GM21390 (cell line): ENCODE measurements around the gene SBNO2.

Source experiments
- ATAC-seq: cut with Tn5 transposase; IDR thresholded peaks from one replicate; pipeline ENCODE4 v1.9.1; 2021; ENCODE audit not compliant: unreplicated experiment

SBNO2 gene, protein sequence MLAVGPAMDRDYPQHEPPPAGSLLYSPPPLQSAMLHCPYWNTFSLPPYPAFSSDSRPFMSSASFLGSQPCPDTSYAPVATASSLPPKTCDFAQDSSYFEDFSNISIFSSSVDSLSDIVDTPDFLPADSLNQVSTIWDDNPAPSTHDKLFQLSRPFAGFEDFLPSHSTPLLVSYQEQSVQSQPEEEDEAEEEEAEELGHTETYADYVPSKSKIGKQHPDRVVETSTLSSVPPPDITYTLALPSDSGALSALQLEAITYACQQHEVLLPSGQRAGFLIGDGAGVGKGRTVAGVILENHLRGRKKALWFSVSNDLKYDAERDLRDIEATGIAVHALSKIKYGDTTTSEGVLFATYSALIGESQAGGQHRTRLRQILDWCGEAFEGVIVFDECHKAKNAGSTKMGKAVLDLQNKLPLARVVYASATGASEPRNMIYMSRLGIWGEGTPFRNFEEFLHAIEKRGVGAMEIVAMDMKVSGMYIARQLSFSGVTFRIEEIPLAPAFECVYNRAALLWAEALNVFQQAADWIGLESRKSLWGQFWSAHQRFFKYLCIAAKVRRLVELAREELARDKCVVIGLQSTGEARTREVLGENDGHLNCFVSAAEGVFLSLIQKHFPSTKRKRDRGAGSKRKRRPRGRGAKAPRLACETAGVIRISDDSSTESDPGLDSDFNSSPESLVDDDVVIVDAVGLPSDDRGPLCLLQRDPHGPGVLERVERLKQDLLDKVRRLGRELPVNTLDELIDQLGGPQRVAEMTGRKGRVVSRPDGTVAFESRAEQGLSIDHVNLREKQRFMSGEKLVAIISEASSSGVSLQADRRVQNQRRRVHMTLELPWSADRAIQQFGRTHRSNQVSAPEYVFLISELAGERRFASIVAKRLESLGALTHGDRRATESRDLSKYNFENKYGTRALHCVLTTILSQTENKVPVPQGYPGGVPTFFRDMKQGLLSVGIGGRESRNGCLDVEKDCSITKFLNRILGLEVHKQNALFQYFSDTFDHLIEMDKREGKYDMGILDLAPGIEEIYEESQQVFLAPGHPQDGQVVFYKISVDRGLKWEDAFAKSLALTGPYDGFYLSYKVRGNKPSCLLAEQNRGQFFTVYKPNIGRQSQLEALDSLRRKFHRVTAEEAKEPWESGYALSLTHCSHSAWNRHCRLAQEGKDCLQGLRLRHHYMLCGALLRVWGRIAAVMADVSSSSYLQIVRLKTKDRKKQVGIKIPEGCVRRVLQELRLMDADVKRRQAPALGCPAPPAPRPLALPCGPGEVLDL (N-terminal part only)

GRCh38 chr19:1173845-1174809 lies at the start of gene SBNO2:
SBNO2 (minus strand) TSS chr19:1174268; CDS start chr19:1154276, 19,992 bp downstream.
- ATAC-seq, result no peak

GRCh38 chr19:1223018-1223855 lies 49.2 kb upstream of the SBNO2 start:
- ATAC-seq, result no peak

- no peak for ATAC-seq
Observed at GRCh38 chr19:1222394-1222793, 48.3 kb upstream of the SBNO2 start.

DNA sequence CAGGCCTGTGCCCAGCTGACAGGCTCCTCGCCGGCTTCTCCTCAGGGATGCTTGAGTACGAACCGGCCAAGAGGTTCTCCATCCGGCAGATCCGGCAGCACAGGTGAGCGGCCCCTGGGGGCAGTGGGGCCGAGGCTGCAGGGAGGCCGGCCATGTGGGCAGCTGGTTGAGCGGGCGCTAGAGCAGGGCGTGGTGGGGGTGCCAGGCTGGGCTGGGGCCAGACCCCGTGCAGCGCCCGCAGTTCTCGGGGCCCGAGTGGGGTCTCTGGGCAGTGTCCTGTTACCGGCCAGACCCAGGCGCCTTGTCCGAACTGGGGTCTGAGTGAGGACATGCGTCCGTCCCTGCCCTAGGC lies 47.8 kb upstream of the SBNO2 start:
- no peak for ATAC-seq

DNA sequence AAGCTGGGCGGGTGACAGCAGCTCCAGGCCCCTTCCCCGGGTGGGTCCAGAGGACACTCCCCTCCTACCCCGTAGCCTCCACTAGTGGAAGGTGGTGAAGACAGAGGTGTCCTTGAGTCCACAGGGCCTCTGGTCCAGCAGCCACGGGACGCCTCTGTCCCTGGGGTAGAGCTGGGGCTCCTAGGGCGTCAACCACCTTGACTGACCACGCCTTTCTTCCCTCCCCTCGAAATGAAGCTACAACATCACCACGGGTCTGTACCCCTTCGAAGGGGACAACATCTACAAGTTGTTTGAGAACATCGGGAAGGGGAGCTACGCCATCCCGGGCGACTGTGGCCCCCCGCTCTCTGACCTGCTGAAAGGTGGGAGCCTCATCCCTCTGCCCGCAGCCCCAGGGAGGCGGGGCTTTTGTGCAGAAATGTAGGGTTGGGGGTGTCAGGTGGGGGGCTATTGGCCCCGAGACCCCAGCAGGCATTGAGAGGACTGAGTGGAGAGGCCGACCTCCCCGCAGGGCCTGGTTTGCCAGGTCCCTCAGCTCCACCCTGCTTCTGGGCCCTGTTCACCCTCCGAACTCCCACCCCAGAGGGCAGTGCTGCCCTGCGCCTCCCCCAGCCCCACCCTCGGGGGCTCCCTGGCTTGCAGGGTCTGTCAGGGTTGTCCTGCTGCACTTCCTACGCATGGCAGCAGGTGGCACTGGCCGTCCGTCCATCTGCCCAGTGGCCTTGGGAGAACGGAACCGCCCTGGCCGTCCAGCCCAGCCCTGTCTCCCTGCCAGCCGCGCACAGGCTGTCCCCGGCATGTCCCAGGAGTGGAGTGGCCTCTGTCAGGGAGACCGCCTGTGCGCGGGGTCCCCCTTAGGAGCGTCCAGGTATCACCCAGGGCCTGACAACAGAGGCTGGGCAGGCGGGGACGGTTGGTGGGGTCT lies 47.2 kb upstream of the SBNO2 start:
- ATAC-seq, result no peak

DNA sequence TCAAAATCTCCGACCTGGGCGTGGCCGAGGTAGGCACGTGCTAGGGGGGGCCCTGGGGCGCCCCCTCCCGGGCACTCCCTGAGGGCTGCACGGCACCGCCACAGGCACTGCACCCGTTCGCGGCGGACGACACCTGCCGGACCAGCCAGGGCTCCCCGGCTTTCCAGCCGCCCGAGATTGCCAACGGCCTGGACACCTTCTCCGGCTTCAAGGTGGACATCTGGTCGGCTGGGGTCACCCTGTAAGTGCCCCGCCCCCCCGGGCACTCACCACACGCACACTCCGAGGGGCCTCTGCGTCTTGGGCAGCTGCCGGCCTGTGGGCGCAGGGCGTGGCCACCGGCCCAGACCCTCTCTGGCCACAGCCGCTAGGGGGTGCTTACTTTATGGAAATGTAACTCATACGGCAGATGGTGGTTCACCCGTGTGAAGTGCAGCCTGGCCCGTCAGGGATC lies 46.4 kb upstream of the SBNO2 start:
- no peak for ATAC-seq

DNA sequence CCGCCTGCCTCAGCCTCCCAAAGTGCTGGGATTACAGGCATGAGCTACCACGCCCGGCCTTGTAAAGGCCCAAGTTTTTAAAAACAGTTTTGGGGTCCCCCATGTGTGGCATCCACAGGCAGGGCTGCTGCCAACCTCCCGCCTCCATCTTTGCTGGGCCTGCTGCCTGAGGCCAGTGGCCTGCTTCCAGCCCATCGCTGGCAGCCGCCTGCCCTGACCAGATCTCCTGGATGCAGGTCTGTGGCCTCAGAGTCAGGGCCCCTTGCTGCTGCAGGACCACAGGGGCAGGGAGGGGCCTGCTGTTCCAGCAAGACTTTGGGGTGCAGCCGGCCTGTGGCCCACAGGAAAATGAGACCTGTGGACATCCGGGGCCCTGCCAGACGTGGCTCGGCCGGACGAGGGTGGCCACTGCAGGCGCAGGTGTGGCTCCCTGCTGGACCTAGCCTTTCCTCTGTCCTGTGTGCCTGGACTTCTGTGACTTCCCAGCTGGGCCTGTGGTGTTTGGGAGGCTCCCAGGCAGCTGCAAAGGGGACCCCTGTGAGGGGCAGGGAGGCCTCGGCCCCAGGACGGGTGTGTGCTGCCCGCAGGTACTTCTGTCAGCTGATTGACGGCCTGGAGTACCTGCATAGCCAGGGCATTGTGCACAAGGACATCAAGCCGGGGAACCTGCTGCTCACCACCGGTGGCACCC lies 45.9 kb upstream of the SBNO2 start:
- no peak for ATAC-seq

GRCh38 chr19:1218751-1219567 lies 44.9 kb upstream of the SBNO2 start:
- no peak for ATAC-seq

DNA sequence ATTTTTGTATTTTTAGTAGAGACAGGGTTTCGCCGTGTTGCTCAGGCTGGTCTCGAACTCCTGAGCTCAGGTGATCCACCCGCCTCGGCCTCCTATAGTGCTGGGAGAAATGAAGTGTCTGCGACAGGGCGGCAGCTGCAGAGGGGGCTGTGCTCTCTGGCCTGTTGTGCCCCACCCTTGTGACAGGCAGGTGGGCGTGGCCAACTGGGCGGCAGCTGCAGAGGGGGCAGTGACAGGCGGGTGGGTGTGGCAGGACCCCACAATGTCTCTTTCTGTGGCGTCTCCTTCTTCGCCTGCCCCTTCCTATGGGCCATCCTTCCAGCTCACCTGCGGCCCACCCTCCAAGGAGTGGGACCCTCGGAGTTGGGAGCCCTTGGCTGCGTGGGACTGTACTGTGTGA lies 43.3 kb upstream of the SBNO2 start:
- ATAC-seq, result no peak

DNA sequence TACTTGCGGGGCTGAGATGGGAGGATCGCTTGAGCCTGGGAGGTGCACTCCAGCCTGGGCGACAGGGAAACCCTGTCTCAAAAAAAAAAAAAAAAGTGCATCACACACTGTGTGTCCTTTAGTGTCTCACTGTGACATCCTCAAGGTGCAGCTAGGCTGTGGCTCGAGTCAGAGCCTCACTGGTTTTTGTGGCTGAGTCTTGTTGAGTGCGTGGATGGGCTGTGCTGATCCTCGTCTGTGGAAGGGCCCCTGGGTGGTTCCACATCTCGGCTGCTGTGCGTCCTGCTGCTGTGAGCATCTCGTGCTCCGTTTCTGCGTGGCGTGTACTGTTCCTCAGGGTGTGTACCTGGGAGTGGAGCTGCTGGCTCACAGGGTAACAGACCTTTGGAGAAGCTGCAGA lies 42.7 kb upstream of the SBNO2 start:
- no peak for ATAC-seq

DNA sequence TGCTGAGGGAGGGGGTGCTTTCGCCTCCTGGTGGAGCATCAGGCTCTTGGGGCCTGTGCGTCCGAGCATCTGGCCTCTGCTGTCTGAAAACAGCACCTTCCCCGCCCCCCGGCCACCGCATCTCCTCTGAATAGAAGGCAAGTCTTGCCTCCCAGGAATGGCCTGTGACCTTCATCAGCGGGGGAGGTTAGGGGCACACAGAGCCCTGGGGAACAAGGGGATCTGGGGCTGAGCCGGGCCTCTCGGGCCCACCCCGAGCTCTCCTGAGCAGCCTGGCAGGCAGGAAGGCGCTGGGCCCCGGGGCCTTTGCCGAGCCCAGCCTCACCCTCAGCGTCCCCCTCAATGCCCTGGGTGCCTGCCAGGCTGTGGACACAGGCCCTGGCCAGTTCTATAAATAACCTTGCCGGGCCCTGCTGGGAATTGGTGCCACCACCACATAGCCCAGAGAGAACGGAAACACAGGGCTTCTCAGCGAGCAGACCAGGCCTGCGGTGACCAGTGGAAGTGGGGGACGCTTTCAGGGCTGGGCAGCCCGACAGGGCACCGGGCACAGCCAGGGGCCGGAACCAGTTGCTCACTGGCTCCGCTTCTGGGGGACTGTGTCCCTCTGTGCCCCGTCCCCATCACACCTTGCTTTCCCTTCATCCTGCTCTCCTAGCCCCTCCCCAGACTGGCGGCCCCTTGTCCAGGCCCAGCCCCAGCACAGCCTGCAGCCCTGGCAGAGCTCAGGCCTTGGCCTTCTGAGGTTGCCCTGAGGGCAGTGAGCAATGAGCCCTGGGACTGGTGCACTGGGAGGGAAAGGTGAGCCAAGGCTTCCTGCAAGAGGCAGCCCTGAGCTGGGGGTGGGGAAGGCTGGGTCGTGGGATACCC lies 41.0 kb upstream of the SBNO2 start:
- ATAC-seq, result no peak

DNA sequence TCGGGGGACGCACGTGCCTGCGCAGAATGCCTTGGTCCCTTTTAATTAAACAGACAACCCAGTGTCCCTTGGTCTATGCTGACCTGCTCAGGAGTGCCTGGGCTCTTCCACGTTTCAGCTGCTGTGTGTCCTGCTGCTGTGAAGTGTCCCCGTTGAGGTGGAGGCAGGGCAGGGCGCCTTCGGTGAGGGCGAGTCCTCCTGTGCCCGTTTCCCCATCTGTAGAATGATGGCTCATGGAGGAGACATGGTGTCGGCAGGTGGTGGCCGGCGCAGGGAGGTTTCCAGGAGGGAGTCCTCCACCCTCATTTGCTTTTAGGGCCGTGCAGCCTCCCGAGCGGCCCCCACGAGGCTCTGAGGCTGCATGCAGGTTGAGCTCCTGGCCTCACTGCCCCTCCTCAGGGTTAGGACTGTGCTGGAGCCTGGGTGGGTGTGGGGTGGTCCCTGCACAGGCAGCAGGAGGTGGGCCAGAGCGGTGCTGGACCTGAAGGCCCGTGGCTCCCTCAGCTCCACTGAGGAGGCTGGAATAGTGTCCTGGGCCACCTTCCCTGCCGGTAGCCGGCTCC lies 40.3 kb upstream of the SBNO2 start:
- ATAC-seq, result no peak

GRCh38 chr19:1213391-1214286 lies 39.6 kb upstream of the SBNO2 start:
- no peak for ATAC-seq

- ATAC-seq, result no peak
Observed at GRCh38 chr19:1211494-1212234, 37.6 kb upstream of the SBNO2 start.
